ENCODE results near the gene RGPD3.
"Not testable (repeated sequence)": the region's sequence is repeated elsewhere in the genome, so short reads cannot be mapped to it uniquely, and the experiment has no call there.

RGPD3 gene

DNA sequence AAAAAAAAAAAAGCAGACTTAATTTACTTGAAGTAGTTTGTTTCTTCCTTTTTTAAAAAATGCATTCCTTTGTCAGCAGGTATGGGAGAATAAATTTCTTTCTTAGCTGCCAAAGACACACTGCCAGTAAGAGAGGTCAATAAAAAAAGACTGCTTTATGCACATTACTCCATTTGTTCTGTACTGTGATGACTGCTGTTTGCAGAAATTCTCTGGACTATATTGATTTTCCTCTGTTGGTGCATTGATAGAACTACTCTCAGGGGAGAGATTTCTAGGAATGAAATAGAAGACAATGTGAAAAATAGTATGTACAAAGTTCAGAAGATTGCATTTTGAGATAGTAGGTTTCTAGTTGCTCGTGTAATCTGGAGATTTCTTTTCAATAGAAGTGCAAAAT lies 11.3 kb upstream of the RGPD3 start:
- not testable (repeated sequence) for H3K4me3 ChIP-seq (ENCODE audit: low read length); H3K27me3 ChIP-seq (ENCODE audit: insufficient read depth, low read length); H3K4me1 ChIP-seq (ENCODE audit: insufficient read depth, low read length); H3K9me3 ChIP-seq (ENCODE audit: insufficient read depth, low read depth, low read length); H3K9ac ChIP-seq (ENCODE audit: low read depth, low read length); H3K27ac ChIP-seq (ENCODE audit: low read depth, low read length); H3K36me3 ChIP-seq (ENCODE audit: insufficient read depth, low read length)
- WGBS = no CpG with 5 or more reads among the region's 1 CpG

DNA sequence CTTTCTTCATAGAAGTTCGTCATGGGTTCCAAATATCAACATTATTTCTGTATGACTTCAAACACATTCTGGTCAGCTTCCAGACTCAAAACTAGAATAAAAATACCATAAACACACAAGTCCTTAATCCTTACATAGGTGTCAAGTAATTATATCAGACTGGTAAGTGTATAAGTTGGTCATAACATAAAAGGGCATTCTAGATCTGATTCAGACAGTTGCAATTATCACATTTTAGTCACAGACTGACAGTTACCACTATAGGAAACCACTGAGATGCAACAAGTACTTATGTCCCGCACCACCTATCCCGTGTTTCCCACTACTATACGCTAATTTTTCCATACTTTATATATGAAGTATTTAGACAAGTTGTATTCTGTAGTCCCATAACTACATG lies 9.4 kb upstream of the RGPD3 start:
- H3K36me3 ChIP-seq (ENCODE audit: insufficient read depth, low read length); H3K4me1 ChIP-seq (ENCODE audit: insufficient read depth, low read length); H3K9ac ChIP-seq (ENCODE audit: low read depth, low read length); H3K9me3 ChIP-seq (ENCODE audit: insufficient read depth, low read depth, low read length); H3K27me3 ChIP-seq (ENCODE audit: insufficient read depth, low read length); H3K4me3 ChIP-seq (ENCODE audit: low read length); H3K27ac ChIP-seq (ENCODE audit: low read depth, low read length): not testable (repeated sequence)
- 96% methylated on average over 1 of the region's 4 CpGs for WGBS

GRCh38 chr2:106470658-106471057 lies 2.4 kb upstream of the RGPD3 start:
- H3K27ac ChIP-seq (ENCODE audit: low read depth, low read length); H3K9me3 ChIP-seq (ENCODE audit: insufficient read depth, low read depth, low read length); H3K36me3 ChIP-seq (ENCODE audit: insufficient read depth, low read length); H3K27me3 ChIP-seq (ENCODE audit: insufficient read depth, low read length); H3K9ac ChIP-seq (ENCODE audit: low read depth, low read length); H3K4me3 ChIP-seq (ENCODE audit: low read length); H3K4me1 ChIP-seq (ENCODE audit: insufficient read depth, low read length): not testable (repeated sequence)
- WGBS = no CpG with 5 or more reads among the region's 4 CpGs

DNA sequence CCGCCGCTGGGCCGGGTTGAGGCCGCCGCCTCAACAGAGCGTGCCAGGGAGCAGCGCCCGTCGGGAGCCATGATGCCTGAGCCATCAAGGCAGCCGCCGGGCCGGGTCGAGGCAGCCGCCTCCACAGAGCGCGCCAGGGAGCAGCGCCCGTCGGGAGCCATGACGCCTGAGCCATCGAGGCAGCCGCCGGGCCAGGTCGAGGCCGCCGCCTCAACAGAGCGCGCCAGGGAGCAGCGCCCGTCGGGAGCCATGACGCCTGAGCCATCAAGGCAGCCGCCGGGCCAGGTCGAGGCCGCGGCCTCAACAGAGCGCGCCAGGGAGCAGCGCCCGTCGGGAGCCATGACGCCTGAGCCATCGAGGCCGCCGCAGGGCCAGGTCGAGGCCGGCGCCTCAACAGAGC lies 697 bp downstream of the RGPD3 start:
- not testable (repeated sequence) for H3K4me3 ChIP-seq (ENCODE audit: low read length); H3K9ac ChIP-seq (ENCODE audit: low read depth, low read length); H3K9me3 ChIP-seq (ENCODE audit: insufficient read depth, low read depth, low read length); H3K27me3 ChIP-seq (ENCODE audit: insufficient read depth, low read length); H3K27ac ChIP-seq (ENCODE audit: low read depth, low read length); H3K4me1 ChIP-seq (ENCODE audit: insufficient read depth, low read length); H3K36me3 ChIP-seq (ENCODE audit: insufficient read depth, low read length)
- WGBS = 96% methylated on average over 49 of the region's 49 CpGs

DNA sequence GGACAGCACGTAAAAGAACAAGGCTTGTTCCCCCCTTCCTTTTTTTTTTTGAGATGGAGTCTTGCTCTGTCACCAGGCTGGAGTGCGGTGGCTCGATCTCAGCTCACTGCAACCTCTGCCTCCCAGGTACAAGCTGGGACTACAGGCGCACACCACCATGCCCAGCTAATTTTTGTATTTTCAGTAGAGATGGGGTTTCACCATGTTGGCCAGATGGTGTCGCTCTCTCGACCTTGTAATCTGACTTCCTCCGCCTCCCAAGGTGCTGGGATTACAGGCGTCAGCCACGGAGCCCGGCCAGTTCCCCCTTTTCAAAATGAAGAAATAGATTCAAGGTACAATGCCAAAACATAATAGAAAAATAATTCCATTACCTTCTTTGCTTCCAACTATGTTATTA lies 6.3 kb downstream of the RGPD3 start:
- H3K27ac ChIP-seq (ENCODE audit: low read depth, low read length); H3K9me3 ChIP-seq (ENCODE audit: insufficient read depth, low read depth, low read length); H3K9ac ChIP-seq (ENCODE audit: low read depth, low read length); H3K4me3 ChIP-seq (ENCODE audit: low read length); H3K27me3 ChIP-seq (ENCODE audit: insufficient read depth, low read length); H3K4me1 ChIP-seq (ENCODE audit: insufficient read depth, low read length); H3K36me3 ChIP-seq (ENCODE audit: insufficient read depth, low read length): not testable (repeated sequence)
- 56% methylated on average over 5 of the region's 10 CpGs for WGBS

GRCh38 chr2:106390680-106391079 lies 77.5 kb downstream of the RGPD3 start:
- not testable (repeated sequence) for H3K27me3 ChIP-seq (ENCODE audit: insufficient read depth, low read length); H3K4me3 ChIP-seq (ENCODE audit: low read length); H3K4me1 ChIP-seq (ENCODE audit: insufficient read depth, low read length); H3K9me3 ChIP-seq (ENCODE audit: insufficient read depth, low read depth, low read length); H3K27ac ChIP-seq (ENCODE audit: low read depth, low read length); H3K36me3 ChIP-seq (ENCODE audit: insufficient read depth, low read length); H3K9ac ChIP-seq (ENCODE audit: low read depth, low read length)
- 96% methylated on average over 5 of the region's 5 CpGs for WGBS

GRCh38 chr2:106388814-106389410 lies 79.3 kb downstream of the RGPD3 start:
- H3K27ac ChIP-seq (ENCODE audit: low read depth, low read length); H3K9me3 ChIP-seq (ENCODE audit: insufficient read depth, low read depth, low read length); H3K9ac ChIP-seq (ENCODE audit: low read depth, low read length); H3K36me3 ChIP-seq (ENCODE audit: insufficient read depth, low read length); H3K4me3 ChIP-seq (ENCODE audit: low read length); H3K4me1 ChIP-seq (ENCODE audit: insufficient read depth, low read length); H3K27me3 ChIP-seq (ENCODE audit: insufficient read depth, low read length): not testable (repeated sequence)
- 97% methylated on average over 4 of the region's 7 CpGs for WGBS

DNA sequence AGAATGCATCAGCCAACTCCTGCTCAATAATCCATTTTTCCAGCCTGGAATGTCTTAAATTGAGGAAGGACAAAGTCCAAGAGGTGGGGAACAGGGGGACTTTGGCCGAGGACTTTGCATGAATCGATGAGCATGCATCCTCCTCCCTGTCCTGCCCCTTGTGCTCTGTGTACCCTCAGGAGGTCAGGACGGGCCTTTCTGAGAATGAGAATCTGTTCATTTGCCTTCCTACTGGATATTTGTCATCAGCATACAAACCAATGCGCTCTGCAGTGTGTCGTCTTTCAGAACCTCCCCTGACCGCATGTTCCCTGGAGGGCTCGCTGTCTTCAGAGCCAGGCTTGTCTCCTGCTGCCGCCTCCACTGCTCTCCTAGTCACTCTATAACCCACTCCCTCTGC lies 83.7 kb downstream of the RGPD3 start:
- WGBS = 92% methylated on average over 8 of the region's 8 CpGs
- not testable (repeated sequence) for H3K4me1 ChIP-seq (ENCODE audit: insufficient read depth, low read length)

DNA sequence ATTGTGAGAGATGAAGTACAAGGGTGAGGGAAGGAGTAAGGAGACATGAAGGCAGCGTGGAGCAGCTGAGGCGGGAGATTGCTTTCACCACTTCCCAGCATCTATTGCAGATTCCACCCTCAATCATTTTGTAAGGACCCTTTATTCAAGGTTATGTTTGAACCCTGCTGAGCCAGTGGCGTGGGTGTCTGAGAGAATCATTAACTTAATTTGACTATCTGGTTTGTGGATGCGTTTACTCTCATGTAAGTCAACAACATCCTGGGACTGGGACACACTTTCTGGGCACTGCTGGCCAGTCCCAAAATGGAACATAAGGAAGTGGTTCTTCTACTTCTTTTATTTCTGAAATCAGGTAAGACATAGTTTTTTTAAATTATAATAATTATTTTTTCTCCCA lies 86.3 kb downstream of the RGPD3 start:
- 100% methylated on average over 1 of the region's 4 CpGs for WGBS
- not testable (repeated sequence) for H3K4me1 ChIP-seq (ENCODE audit: insufficient read depth, low read length); H3K27ac ChIP-seq (ENCODE audit: low read depth, low read length); H3K27me3 ChIP-seq (ENCODE audit: insufficient read depth, low read length); H3K36me3 ChIP-seq (ENCODE audit: insufficient read depth, low read length); H3K9ac ChIP-seq (ENCODE audit: low read depth, low read length); H3K4me3 ChIP-seq (ENCODE audit: low read length); H3K9me3 ChIP-seq (ENCODE audit: insufficient read depth, low read depth, low read length)

More for the DNA sequence above, 83.7 kb downstream of the RGPD3 start:
- H3K4me3 ChIP-seq (ENCODE audit: low read length); H3K9me3 ChIP-seq (ENCODE audit: insufficient read depth, low read depth, low read length); H3K27me3 ChIP-seq (ENCODE audit: insufficient read depth, low read length); H3K9ac ChIP-seq (ENCODE audit: low read depth, low read length); H3K36me3 ChIP-seq (ENCODE audit: insufficient read depth, low read length); H3K27ac ChIP-seq (ENCODE audit: low read depth, low read length): not testable (repeated sequence)

- H3K27ac ChIP-seq (ENCODE audit: low read depth, low read length); H3K9me3 ChIP-seq (ENCODE audit: insufficient read depth, low read depth, low read length): not testable (repeated sequence)
- WGBS = no CpG with 5 or more reads among the region's 3 CpGs
Observed at GRCh38 chr2:106379567-106379966, 88.6 kb downstream of the RGPD3 start.

GRCh38 chr2:106369182-106369581 lies 99.0 kb downstream of the RGPD3 start:
- H3K9me3 ChIP-seq (ENCODE audit: insufficient read depth, low read depth, low read length); H3K4me1 ChIP-seq (ENCODE audit: insufficient read depth, low read length); H3K27me3 ChIP-seq (ENCODE audit: insufficient read depth, low read length); H3K4me3 ChIP-seq (ENCODE audit: low read length); H3K9ac ChIP-seq (ENCODE audit: low read depth, low read length); H3K27ac ChIP-seq (ENCODE audit: low read depth, low read length); H3K36me3 ChIP-seq (ENCODE audit: insufficient read depth, low read length): not testable (repeated sequence)
- 100% methylated on average over 2 of the region's 3 CpGs for WGBS

More at GRCh38 chr2:106379567-106379966, 88.6 kb downstream of the RGPD3 start:
- H3K9ac ChIP-seq (ENCODE audit: low read depth, low read length); H3K36me3 ChIP-seq (ENCODE audit: insufficient read depth, low read length); H3K4me1 ChIP-seq (ENCODE audit: insufficient read depth, low read length); H3K4me3 ChIP-seq (ENCODE audit: low read length); H3K27me3 ChIP-seq (ENCODE audit: insufficient read depth, low read length): not testable (repeated sequence)

DNA sequence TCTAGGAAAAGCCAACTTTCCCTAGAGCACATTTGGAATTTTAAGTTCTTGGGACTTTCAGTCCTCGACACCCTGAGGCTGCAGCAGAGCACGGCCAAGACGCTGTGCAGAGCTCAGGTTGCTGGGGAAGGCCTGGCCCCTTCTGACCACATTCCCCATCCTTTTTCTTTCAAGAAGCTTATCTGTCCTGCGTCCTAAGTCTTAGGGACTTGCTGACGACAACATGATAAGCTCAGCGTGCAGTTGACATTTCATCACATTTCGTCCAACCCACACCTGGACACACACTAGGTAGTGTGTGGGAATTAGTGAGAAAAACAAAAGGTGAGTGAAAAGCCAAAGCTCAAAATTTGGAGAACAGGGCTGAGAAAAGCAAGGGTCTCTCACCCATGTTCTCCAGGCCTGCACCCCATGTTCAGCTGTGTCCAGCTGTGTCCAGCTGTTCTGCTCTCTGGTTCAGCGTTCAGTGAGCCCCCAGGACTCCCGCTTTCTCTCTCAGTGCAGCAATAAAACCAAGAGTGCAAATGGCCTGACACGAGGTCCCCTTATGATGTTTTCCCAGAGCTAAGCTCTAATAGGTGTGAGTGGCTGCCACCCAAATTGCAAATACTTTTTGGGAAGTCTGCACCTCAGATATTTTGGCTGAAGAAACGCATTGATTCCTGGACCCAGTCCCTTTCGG lies 101.9 kb downstream of the RGPD3 start:
- no peaks in the 10 kb centered on the region for H3K27me3 ChIP-seq (ENCODE audit: insufficient read depth, low read length)
- H3K9me3 ChIP-seq (ENCODE audit: insufficient read depth, low read depth, low read length) = no peaks in the 10 kb centered on the region
- H3K36me3 ChIP-seq (ENCODE audit: insufficient read depth, low read length) = no peaks in the 10 kb centered on the region
- H3K27ac ChIP-seq (ENCODE audit: low read depth, low read length) = no peak overlapping the region
- H3K4me3 ChIP-seq (ENCODE audit: low read length) = no peak overlapping the region
- no peak overlapping the region for H3K9ac ChIP-seq (ENCODE audit: low read depth, low read length)
- WGBS = 92% methylated on average over 12 of the region's 12 CpGs
- H3K4me1 ChIP-seq (ENCODE audit: insufficient read depth, low read length) = no peaks in the 10 kb centered on the region

Measured in HUES64 (cell line).